K562 (cell line): ENCODE measurements around the gene UNC13C. TPM values are rescaled to one million over a fixed set of nuclear protein-coding genes. Genes with fewer than 3 reads are reported as not detected.

Source experiments
- ATAC-seq: fragments of 200-7000 bp; cut with Tn5 transposase; 3 replicates; pipeline ENCODE4 v1.9.1; 2020; ENCODE audit warnings: moderate library complexity
- BruUV-seq: library from RNA; stranded (reverse); fragments of 400-500 nt; replicated peaks from 2 replicates; lab custom pipeline; 2021; lab: Mats Ljungman, UMichigan
- CTCF ChIA-PET: fragments of 300-600 bp; formaldehyde crosslinking; extraction: SDS; loops from one replicate; lab custom pipeline; 2021; ENCODE audit warnings: low intra/inter-chr PET ratio; lab: Yijun Ruan, JAX
- POLR2A ChIA-PET: fragments of 300-600, 350-650 bp; sonication (Branson Sonifier 250); formaldehyde crosslinking; extraction: SDS; loops from one replicate; lab custom pipeline; 2021; ENCODE audit warnings: antibody characterized with exemption, inconsistent platforms; lab: Yijun Ruan, JAX
- DNase-seq, 4 experiments: peaks; one replicate each; pipeline versions ENCODE4 v3.0.0 to v3.0.0-alpha.2; 2011 to 2018; ENCODE audit warnings: low spot score in 3 of 4, mixed read lengths in 3 of 4; ENCODE audit errors: extremely low read depth in 1 of 4
- FAIRE-seq: peaks from 2 replicates; lab custom pipeline; 2011; peaks lifted over from hg19 to GRCh38; lab: Jason Lieb, UNC
- H2AFZ ChIP-seq: 2 replicates; pipeline ENCODE4 v1.6.0; 2011; ENCODE audit warnings: low read depth, low read length, control low read depth, inconsistent platforms
- H3K27ac ChIP-seq: fragments of 200-600 bp; 3 replicates; pipeline ENCODE4 v1.8.0; 2011; ENCODE audit warnings: low read depth, mild to moderate bottlenecking, control low read depth, inconsistent platforms, low read length, moderate library complexity, mixed read lengths; ENCODE audit errors: extremely low read depth
- H3K27me3 ChIP-seq, 2 experiments: fragments of 300-600 bp in 1 of 2; 2 replicates in 1 of 2; 3 replicates in 1 of 2; pipeline versions ENCODE4 v1.6.0 to v1.8.0; 2011; ENCODE audit warnings: inconsistent platforms in 2 of 2, low read length in 2 of 2, mild to moderate bottlenecking in 1 of 2, mixed read lengths in 1 of 2, moderate library complexity in 1 of 2; ENCODE audit not compliant: control insufficient read depth in 2 of 2, insufficient read depth in 2 of 2
- H3K36me3 ChIP-seq: fragments of 300-600 bp; 3 replicates; pipeline ENCODE4 v1.8.0; 2011; ENCODE audit warnings: mild to moderate bottlenecking, low read length, inconsistent platforms; ENCODE audit not compliant: control insufficient read depth, insufficient read depth
- H3K4me1 ChIP-seq, 2 experiments: fragments of 200-600 bp in 1 of 2; replicated peaks in 1 of 2; 2 replicates in 1 of 2; 3 replicates in 1 of 2; pipeline versions ENCODE4 v1.5.1 to v1.8.0; 2011; ENCODE audit warnings: inconsistent platforms in 2 of 2, low read length in 2 of 2, mild to moderate bottlenecking in 1 of 2, mixed read lengths in 1 of 2, moderate library complexity in 1 of 2; ENCODE audit not compliant: control insufficient read depth in 2 of 2, insufficient read depth in 2 of 2
- H3K4me2 ChIP-seq: 2 replicates; pipeline ENCODE4 v1.6.1; 2011; ENCODE audit warnings: low read length, control low read depth, inconsistent platforms, mixed read lengths; ENCODE audit not compliant: insufficient read depth
- H3K4me3 ChIP-seq: fragments of 200-600 bp; sonication (generic), shearing (Covaris generic); 2 replicates; pipeline ENCODE4 v1.5.1; 2016; ENCODE audit warnings: control low read depth, inconsistent platforms
- H3K79me2 ChIP-seq: fragments of 200-600 bp; 3 replicates; pipeline ENCODE4 v1.8.0; 2011; ENCODE audit warnings: low read length, inconsistent platforms; ENCODE audit not compliant: control insufficient read depth, insufficient read depth
- H3K9ac ChIP-seq, 2 experiments: 2 replicates each; pipeline versions ENCODE4 v1.6.0 to v1.6.1; 2011; ENCODE audit warnings: low read depth in 2 of 2, low read length in 2 of 2, control low read depth in 1 of 2, inconsistent platforms in 1 of 2, mild to moderate bottlenecking in 1 of 2, mixed read lengths in 1 of 2; ENCODE audit not compliant: insufficient read depth in 1 of 2
- H3K9me1 ChIP-seq: one replicate; pipeline ENCODE4 v1.6.0; 2011; ENCODE audit warnings: inconsistent platforms, mild to moderate bottlenecking, low read length, moderate library complexity; ENCODE audit not compliant: control insufficient read depth, insufficient read depth
- H3K9me3 ChIP-seq: replicated peaks from 2 replicates; pipeline ENCODE4 v1.5.1; 2011; ENCODE audit warnings: low read depth, low read length, inconsistent platforms; ENCODE audit not compliant: control insufficient read depth, insufficient read depth
- H4K20me1 ChIP-seq: replicated peaks from 2 replicates; pipeline ENCODE4 v1.6.1; 2011; ENCODE audit warnings: low read length, inconsistent platforms, mixed read lengths; ENCODE audit not compliant: control insufficient read depth, insufficient read depth
- CBX8 ChIP-seq: fragments of 200-600 bp; sonication (generic); IDR thresholded peaks from 2 replicates; pipeline ENCODE4 v1.6.1; 2012; ENCODE audit warnings: borderline replicate concordance, mixed run types, low read depth, mild to moderate bottlenecking, moderate library complexity, mixed read lengths, low read length, control low read depth, inconsistent platforms; ENCODE audit not compliant: poor library complexity, severe bottlenecking; ENCODE audit errors: extremely low read depth
- CCNT2 ChIP-seq: IDR thresholded peaks from 2 replicates; pipeline ENCODE4 v1.6.1; 2011; ENCODE audit warnings: borderline replicate concordance, low read depth, mild to moderate bottlenecking, moderate library complexity, mixed read lengths, low read length; ENCODE audit not compliant: insufficient read length; ENCODE audit errors: extremely low read depth
- NFRKB ChIP-seq: fragments of 450-650 bp; IDR thresholded peaks from 2 replicates; pipeline ENCODE4 v1.6.1; 2016; ENCODE audit warnings: low read depth
- PRPF4 ChIP-seq: fragments of 200-400 bp; formaldehyde crosslinking; IDR thresholded peaks from one replicate; pipeline ENCODE4 v1.6.1; 2017; ENCODE audit warnings: low read length, low read depth, mild to moderate bottlenecking; ENCODE audit not compliant: insufficient read depth, poor library complexity, severe bottlenecking
- SOX6 ChIP-seq: fragments of 450-650 bp; IDR thresholded peaks from 2 replicates; pipeline ENCODE4 v1.6.1; 2014; ENCODE audit warnings: mild to moderate bottlenecking
- ZNF134 ChIP-seq: fragments of 250-450 bp; sonication (Bioruptor Pico); conservative IDR thresholded peaks from 2 replicates; pipeline ENCODE4 v1.4.0; 2020
- WGBS: fragments of 100-300 bp; shearing (Covaris generic); methylation state at CpG from one replicate; pipeline ENCODE4 v1.1.6; 2016; ENCODE audit warnings: low coverage, mixed read lengths; ENCODE audit not compliant: insufficient coverage; ENCODE audit errors: missing lambda C conversion rate; 5-methylcytosine and 5-hydroxymethylcytosine counted together
- in situ Hi-C: fragments of 300-500 bp; cut with MboI; formaldehyde crosslinking; loops from 4 replicates; pipeline ENCODE4 v1.15.0; 2018; ENCODE audit warnings: inconsistent platforms, mixed read lengths
- intact Hi-C: fragments of 100-400 bp; cut with micrococcal nuclease; formaldehyde crosslinking; loops from 2 replicates; pipeline ENCODE4 v1.14.2; 2022
- polyA plus RNA-seq, 8 experiments: library from polyadenylated mRNA; depleted of rRNA in 4 of 8; stranded (reverse) in 5 of 8; unstranded in 3 of 8; fragments of >200 nt; fragmentation: Nextera tagmentation in 2 of 8; fragmentation: Illumina TruSeq in 1 of 8; extraction: Ambion mirVana in 2 of 8; extraction: Trizol in 1 of 8; gene quantifications; 2 replicates each; pipeline versions ENCODE4 v1.2.1 to v1.2.3, GENCODE V29; 2011 to 2014; ENCODE audit warnings: inconsistent platforms in 1 of 8, missing spikeins in 1 of 8
- total RNA-seq, 7 experiments: library from RNA; depleted of rRNA in 6 of 7; stranded (reverse); fragments of >200 nt in 6 of 7; fragmentation: Illumina TruSeq in 2 of 7; extraction: Trizol in 2 of 7; gene quantifications; 2 replicates each; pipeline versions ENCODE4 v1.2.1 to v1.2.3, GENCODE V29; 2011 to 2021; ENCODE audit warnings: low replicate concordance in 1 of 7
- TF ChIP-seq, protein P1 (sequence below): fragments of 250-450 bp; sonication (Bioruptor Pico); IDR thresholded peaks from 2 replicates; pipeline ENCODE4 v1.6.1; 2021; ENCODE audit warnings: mild to moderate bottlenecking
- TF ChIP-seq, protein P2 (sequence below): fragments of 450-650 bp; IDR thresholded peaks from 2 replicates; pipeline ENCODE4 v1.6.1; 2018; ENCODE audit warnings: mild to moderate bottlenecking, low read depth; ENCODE audit not compliant: partially characterized antibody
- TF ChIP-seq, protein P3 (sequence below): fragments of 250-450 bp; sonication (Bioruptor Pico); IDR thresholded peaks from 2 replicates; pipeline ENCODE4 v1.9.0; 2021; ENCODE audit warnings: mild to moderate bottlenecking, inconsistent platforms

The UNC13C gene
- total and polyA plus RNA-seq, 9 of the 15 experiments (the other 6 are each of a cell fraction or from before 2014, with no cell fraction given), result not detected

DNA sequence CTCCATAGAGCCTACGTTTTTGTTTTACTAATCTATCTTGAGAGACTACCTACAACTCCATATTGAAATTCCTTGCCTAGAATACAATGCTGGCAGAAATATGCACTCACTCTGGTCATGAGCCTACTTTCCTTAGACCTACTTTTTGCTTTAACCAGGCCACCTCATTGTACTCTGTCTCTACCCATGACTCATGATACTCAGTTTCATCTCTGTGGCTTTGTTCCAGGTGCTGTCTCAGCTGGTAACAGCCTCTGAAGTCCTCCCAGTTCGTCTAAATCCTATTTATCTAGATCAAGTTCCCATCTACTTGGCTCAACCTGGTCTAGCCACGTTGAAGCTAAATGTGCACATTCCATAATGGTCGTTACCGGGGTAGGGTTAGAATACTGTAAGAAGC, 682.1 kb downstream of the UNC13C start:
- ATAC-seq (no peak), FAIRE-seq (no peak), DNase-seq (no peak)
- POLR2A ChIA-PET, result no interaction called here
- Histone ChIP-seq H3K9me3 (no peaks in the 10 kb centered on the region), H2AFZ (no peak overlapping the region), H4K20me1 (no peaks in the 10 kb centered on the region), H3K79me2 (no peaks in the 10 kb centered on the region), H3K36me3 (no peaks in the 10 kb centered on the region), H3K4me2 (no peak overlapping the region), H3K27me3 (no peaks in the 10 kb centered on the region), H3K4me3 (no peak overlapping the region), H3K9ac (no peak overlapping the region), H3K27ac (no peak overlapping the region), H3K4me1 (no peaks in the 10 kb centered on the region), H3K9me1 (no peaks in the 10 kb centered on the region)
- intact Hi-C loops (no loop called here), in situ Hi-C loops (no loop called here)
- TF ChIP-seq NFRKB, result no peak
- TF ChIP-seq PRPF4, result no peak
- TF ChIP-seq, protein P1, sequence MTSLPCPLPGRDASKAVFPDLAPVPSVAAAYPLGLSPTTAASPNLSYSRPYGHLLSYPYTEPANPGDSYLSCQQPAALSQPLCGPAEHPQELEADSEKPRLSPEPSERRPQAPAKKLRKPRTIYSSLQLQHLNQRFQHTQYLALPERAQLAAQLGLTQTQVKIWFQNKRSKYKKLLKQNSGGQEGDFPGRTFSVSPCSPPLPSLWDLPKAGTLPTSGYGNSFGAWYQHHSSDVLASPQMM, result no peak
- TF ChIP-seq CCNT2, result no peak
- TF ChIP-seq, protein P2, sequence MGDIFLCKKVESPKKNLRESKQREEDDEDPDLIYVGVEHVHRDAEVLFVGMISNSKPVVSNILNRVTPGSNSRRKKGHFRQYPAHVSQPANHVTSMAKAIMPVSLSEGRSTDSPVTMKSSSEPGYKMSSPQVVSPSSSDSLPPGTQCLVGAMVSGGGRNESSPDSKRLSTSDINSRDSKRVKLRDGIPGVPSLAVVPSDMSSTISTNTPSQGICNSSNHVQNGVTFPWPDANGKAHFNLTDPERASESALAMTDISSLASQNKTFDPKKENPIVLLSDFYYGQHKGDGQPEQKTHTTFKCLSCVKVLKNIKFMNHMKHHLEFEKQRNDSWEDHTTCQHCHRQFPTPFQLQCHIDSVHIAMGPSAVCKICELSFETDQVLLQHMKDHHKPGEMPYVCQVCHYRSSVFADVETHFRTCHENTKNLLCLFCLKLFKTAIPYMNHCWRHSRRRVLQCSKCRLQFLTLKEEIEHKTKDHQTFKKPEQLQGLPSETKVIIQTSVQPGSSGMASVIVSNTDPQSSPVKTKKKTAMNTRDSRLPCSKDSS, result no peak
- TF ChIP-seq ZNF134 (CRISPR knock-in tag), result no peak
- no peak for TF ChIP-seq SOX6
- no peak for TF ChIP-seq CBX8
- TF ChIP-seq, protein P3, sequence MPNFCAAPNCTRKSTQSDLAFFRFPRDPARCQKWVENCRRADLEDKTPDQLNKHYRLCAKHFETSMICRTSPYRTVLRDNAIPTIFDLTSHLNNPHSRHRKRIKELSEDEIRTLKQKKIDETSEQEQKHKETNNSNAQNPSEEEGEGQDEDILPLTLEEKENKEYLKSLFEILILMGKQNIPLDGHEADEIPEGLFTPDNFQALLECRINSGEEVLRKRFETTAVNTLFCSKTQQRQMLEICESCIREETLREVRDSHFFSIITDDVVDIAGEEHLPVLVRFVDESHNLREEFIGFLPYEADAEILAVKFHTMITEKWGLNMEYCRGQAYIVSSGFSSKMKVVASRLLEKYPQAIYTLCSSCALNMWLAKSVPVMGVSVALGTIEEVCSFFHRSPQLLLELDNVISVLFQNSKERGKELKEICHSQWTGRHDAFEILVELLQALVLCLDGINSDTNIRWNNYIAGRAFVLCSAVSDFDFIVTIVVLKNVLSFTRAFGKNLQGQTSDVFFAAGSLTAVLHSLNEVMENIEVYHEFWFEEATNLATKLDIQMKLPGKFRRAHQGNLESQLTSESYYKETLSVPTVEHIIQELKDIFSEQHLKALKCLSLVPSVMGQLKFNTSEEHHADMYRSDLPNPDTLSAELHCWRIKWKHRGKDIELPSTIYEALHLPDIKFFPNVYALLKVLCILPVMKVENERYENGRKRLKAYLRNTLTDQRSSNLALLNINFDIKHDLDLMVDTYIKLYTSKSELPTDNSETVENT (CRISPR knock-in tag), result no peak
- CTCF ChIA-PET, result no interaction called here
- 0% methylated on average over 5 of the region's 5 CpGs for WGBS
- no TSS peak for BruUV-seq
